ACC112 (cell line): ENCODE measurements around the gene LMCD1.

ENCODE experiments used
- H2AFZ ChIP-seq: fragments of 200-600 bp; sonication (generic); one replicate; pipeline ENCODE4 v1.6.0; 2017; ENCODE audit warnings: antibody characterized with exemption, low read length; ENCODE audit not compliant: unreplicated experiment
- H3K27ac ChIP-seq: fragments of 200-600 bp; sonication (generic); 2 replicates; pipeline ENCODE4 v1.5.1; 2014; ENCODE audit warnings: low read depth, mild to moderate bottlenecking, antibody characterized with exemption, low read length, moderate library complexity
- H3K27me3 ChIP-seq: fragments of 200-600 bp; sonication (generic); 2 replicates; pipeline ENCODE4 v1.6.1; 2014; ENCODE audit warnings: mild to moderate bottlenecking, antibody characterized with exemption, low read length, moderate library complexity, mixed read lengths; ENCODE audit not compliant: insufficient read depth
- H3K36me3 ChIP-seq: fragments of 200-600 bp; sonication (generic); 2 replicates; pipeline ENCODE4 v1.6.1; 2016; ENCODE audit warnings: mild to moderate bottlenecking, antibody characterized with exemption, low read length, moderate library complexity, mixed read lengths; ENCODE audit not compliant: insufficient read depth
- H3K4me1 ChIP-seq: fragments of 200-600 bp; sonication (generic); one replicate; pipeline ENCODE4 v1.6.1; 2016; ENCODE audit warnings: low read length, mixed read lengths; ENCODE audit not compliant: insufficient read depth, unreplicated experiment, control insufficient read depth
- H3K4me3 ChIP-seq: fragments of 200-600 bp; sonication (generic); 2 replicates; pipeline ENCODE4 v1.5.1; 2014; ENCODE audit warnings: mild to moderate bottlenecking, low read depth, low read length
- H3K79me2 ChIP-seq: fragments of 200-600 bp; sonication (generic); one replicate; pipeline ENCODE4 v1.6.0; 2016; ENCODE audit warnings: low read length; ENCODE audit not compliant: control insufficient read depth, unreplicated experiment, insufficient read depth

LMCD1 gene

GRCh38 chr3:8505621-8506020 lies 4.0 kb downstream of the LMCD1 start:
- peak overlapping the region; percentile 53 for H3K27ac ChIP-seq
- 0 out of 2 replicates have a peak, but pooled peaks cover 10% of the 10 kb centered on the region for H3K36me3 ChIP-seq
- H3K4me3 ChIP-seq, result peak overlapping the region; percentile 72; the same call in 1 of the 2 replicates
- peaks cover 79% of the 10 kb centered on the region for H3K4me1 ChIP-seq
- no peaks in the 10 kb centered on the region for H3K27me3 ChIP-seq
- H2AFZ ChIP-seq, result no peak overlapping the region
- peaks cover 62% of the 10 kb centered on the region for H3K79me2 ChIP-seq

DNA sequence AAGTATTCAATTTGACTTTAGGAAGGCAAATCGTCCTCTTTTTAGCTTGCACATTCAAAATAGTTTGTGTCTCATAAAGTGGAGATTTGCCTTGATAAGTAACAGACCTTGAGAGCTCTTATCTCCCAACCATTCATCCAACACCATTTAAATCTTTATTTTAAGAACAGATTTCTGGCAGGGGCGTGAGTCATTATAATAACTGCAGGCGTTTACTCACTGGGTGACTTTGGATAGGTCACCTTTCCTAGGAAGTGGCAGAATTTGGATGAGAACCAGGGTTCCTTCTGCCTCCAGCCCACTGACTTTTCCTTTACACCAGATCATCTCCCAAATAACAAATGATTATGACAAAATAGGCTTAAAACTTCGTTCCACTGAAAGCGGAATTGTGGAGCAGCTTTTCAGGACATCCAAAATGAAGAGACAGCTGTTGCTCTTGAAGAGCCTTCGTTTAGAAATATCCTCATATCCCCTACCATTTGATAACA lies 5.0 kb downstream of the LMCD1 start:
- Histone ChIP-seq H3K27ac (peak overlapping the region; percentile 53), H3K4me1 (peaks cover 82% of the 10 kb centered on the region)

DNA sequence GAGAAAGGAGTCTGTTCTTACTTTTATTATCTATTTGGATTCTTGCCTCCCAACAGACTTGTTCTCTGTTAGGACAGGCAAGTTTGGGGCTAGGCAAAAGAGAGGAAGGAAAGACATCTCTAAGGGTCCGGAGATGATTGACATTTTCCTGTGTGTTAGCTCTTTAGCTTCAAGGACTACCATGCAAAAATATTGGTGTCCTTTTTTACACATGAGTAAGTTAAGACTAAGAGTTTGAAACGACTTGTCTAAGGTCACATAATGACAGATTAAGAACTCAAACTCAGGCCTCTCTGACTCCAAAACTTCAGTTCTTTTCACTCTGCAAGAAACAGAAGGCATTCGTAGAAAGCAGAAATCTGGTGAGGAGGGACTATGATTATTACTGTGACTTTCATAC lies 5.9 kb downstream of the LMCD1 start:
- Histone ChIP-seq H2AFZ (no peak overlapping the region), H3K27ac (no peak overlapping the region), H3K4me1 (peaks cover 81% of the 10 kb centered on the region)

More for the DNA sequence above, 5.0 kb downstream of the LMCD1 start:
- Histone ChIP-seq H2AFZ (no peak overlapping the region), H3K27me3 (no peaks in the 10 kb centered on the region), H3K79me2 (peaks cover 72% of the 10 kb centered on the region), H3K4me3 (peak overlapping the region; percentile 39; the same call in 1 of the 2 replicates), H3K36me3 (peaks cover 10% of the 10 kb centered on the region; the same call in 1 of the 2 replicates)

DNA sequence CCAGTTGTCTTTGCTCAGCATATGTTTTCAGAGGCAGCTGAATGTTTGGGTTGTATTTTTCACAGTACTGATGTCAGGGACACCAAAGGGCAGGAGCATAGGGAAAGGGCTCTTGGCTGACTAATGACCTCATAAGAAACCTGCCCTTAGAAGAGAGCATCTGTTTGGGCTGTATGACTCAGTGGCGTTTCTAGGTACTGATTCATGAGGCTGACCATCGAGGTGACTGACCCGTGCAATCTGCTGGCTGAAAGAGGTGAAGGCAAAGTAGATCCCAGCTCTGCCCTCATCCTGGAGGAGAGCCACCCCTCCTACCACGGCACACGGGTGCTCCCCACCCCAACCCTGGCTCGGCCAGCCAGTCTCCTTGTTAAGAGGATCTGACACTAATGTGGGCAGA lies 8.3 kb downstream of the LMCD1 start:
- peaks cover 64% of the 10 kb centered on the region for H3K79me2 ChIP-seq
- H2AFZ ChIP-seq, result no peak overlapping the region
- no peaks in the 10 kb centered on the region for H3K27me3 ChIP-seq
- H3K27ac ChIP-seq, result peak overlapping the region; percentile 86
- peaks cover 57% of the 10 kb centered on the region for H3K4me1 ChIP-seq
- peak overlapping the region; percentile 22; the same call in 1 of the 2 replicates for H3K4me3 ChIP-seq
- peaks cover 30% of the 10 kb centered on the region for H3K36me3 ChIP-seq

More for the DNA sequence above, 5.9 kb downstream of the LMCD1 start:
- no peak overlapping the region for H3K4me3 ChIP-seq
- H3K79me2 ChIP-seq, result peaks cover 78% of the 10 kb centered on the region
- peaks cover 19% of the 10 kb centered on the region; the same call in 1 of the 2 replicates for H3K36me3 ChIP-seq
- no peaks in the 10 kb centered on the region for H3K27me3 ChIP-seq

GRCh38 chr3:8512234-8512633 lies 10.6 kb downstream of the LMCD1 start:
- peaks cover 64% of the 10 kb centered on the region for H3K79me2 ChIP-seq
- no peak overlapping the region for H3K4me3 ChIP-seq
- no peak overlapping the region for H2AFZ ChIP-seq
- peaks cover 39% of the 10 kb centered on the region for H3K4me1 ChIP-seq
- H3K36me3 ChIP-seq, result peaks cover 35% of the 10 kb centered on the region
- H3K27me3 ChIP-seq, result no peaks in the 10 kb centered on the region
- no peak overlapping the region for H3K27ac ChIP-seq

DNA sequence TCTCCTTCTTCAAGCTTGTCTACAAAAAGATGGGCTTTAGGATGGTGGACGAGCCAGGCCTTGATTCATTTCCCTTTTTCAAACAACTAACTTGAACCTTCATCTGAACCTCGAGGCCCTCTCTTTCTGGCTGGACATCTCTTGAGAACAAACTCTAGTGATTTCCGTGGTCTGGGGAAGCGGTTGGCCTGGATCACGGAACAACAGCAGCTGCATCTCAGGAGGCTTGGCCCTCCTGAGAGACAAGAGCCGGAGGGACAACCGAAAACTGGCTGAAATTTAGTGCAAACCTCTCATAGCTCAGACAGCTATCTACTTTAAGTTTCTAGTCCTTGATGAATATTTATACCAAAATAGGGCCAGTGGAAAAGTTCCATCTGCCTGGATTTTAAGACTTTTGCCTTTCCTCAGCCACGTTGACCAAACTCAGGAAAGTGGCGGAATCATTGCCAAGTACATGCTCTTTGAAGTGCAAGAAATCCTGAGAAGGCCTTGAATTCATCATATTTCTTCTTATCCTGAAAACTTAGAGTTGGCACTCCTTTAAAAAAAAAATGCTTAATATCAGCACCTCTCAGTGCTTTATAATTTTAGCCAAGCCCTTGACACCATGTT lies 14.5 kb downstream of the LMCD1 start:
- Histone ChIP-seq H3K4me1 (peaks cover 36% of the 10 kb centered on the region), H3K4me3 (no peak overlapping the region), H3K36me3 (peaks cover 38% of the 10 kb centered on the region), H3K27me3 (no peaks in the 10 kb centered on the region), H3K79me2 (peaks cover 49% of the 10 kb centered on the region), H2AFZ (no peak overlapping the region), H3K27ac (peak overlapping the region; percentile 87)

DNA sequence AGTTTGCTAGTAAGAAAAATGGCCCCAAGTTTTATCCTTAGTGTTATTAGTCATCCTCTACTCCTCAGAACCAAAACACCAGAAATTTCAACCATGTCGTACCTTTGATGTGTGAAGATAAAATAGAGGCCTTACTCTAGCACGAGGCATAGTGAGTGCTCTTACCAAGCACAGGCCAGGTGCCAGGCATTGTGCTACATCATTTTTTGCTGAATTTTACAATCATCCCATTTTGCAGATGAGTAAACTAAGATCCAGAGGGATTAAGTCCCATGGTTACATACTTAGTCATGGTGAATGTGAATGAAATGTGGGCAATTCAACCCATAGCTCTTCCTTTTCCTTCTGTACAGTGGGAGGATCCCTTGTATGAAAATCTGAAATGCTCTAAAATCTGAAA lies 15.2 kb downstream of the LMCD1 start:
- no peak overlapping the region for H2AFZ ChIP-seq
- H3K27me3 ChIP-seq, result no peaks in the 10 kb centered on the region
- H3K27ac ChIP-seq, result peak overlapping the region; percentile 87
- H3K79me2 ChIP-seq, result peaks cover 47% of the 10 kb centered on the region
- H3K4me1 ChIP-seq, result peaks cover 36% of the 10 kb centered on the region
- H3K4me3 ChIP-seq, result no peak overlapping the region
- peaks cover 41% of the 10 kb centered on the region for H3K36me3 ChIP-seq

GRCh38 chr3:8517487-8517886 lies 15.9 kb downstream of the LMCD1 start:
- H3K27ac ChIP-seq, result peak overlapping the region; percentile 87
- H3K27me3 ChIP-seq, result no peaks in the 10 kb centered on the region
- no peak overlapping the region for H3K4me3 ChIP-seq
- peaks cover 36% of the 10 kb centered on the region for H3K4me1 ChIP-seq
- peaks cover 46% of the 10 kb centered on the region for H3K79me2 ChIP-seq
- H3K36me3 ChIP-seq, result peaks cover 41% of the 10 kb centered on the region
- no peak overlapping the region for H2AFZ ChIP-seq

DNA sequence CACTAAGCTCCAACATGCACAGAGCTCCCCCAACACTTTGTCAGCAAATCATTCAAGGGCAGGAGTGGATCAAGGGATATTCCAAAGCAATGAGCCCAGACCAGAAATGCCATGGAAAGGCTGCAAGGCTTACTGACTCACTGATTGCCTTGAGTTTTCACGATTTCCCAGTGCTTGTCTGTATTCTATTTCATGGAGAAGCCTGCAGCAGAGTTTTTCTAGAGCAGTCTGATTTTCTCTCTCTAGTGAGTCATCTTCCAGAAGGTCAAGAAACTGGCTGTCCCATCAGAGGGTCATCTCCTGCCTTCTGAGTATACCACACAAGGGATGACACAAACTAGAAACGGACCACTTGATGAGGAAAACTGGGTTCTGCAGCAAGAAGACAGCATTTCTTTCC lies 16.5 kb downstream of the LMCD1 start:
- Histone ChIP-seq H3K27ac (peak overlapping the region; percentile 87), H2AFZ (no peak overlapping the region), H3K79me2 (peaks cover 40% of the 10 kb centered on the region), H3K4me1 (peaks cover 36% of the 10 kb centered on the region), H3K27me3 (no peaks in the 10 kb centered on the region), H3K36me3 (peaks cover 37% of the 10 kb centered on the region), H3K4me3 (peak overlapping the region; percentile 32; the same call in 1 of the 2 replicates)

DNA sequence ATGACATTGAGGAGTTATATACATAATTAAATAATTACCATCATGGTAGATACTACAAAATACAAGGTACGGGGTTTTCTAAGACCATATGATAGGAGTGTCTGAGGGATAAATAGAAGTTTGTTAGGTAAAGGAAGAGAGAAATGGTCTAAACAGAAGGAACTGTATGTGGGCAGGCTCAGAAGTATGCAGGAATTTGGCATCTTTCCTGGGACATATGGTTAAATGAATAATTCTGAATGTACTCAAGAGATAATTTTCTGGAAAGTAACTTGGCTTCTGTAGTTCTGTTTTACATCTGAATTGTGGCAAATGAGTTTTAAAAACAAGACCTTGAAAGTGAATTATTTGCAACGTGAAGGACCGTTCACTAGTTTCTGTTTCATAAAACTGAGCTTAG lies 17.5 kb downstream of the LMCD1 start:
- peaks cover 37% of the 10 kb centered on the region for H3K79me2 ChIP-seq
- H3K27me3 ChIP-seq, result no peaks in the 10 kb centered on the region
- H3K4me1 ChIP-seq, result peaks cover 42% of the 10 kb centered on the region
- H3K27ac ChIP-seq, result peak overlapping the region; percentile 87
- H3K36me3 ChIP-seq, result peaks cover 31% of the 10 kb centered on the region
- peak overlapping the region; percentile 51 for H3K4me3 ChIP-seq
- no peak overlapping the region for H2AFZ ChIP-seq
